Adrenal gland (tissue), 12 donors: ENCODE results near the gene LRP1B. TPM values are rescaled to one million over a fixed set of nuclear protein-coding genes. Genes with fewer than 3 reads are reported as not detected.

Source experiments
- DNase-seq, 7 donors: peaks; one replicate each; pipeline ENCODE4 v3.0.0-alpha.2; 2019 to 2020
- H3K27ac ChIP-seq, 5 donors: fragments of 200-600 bp; sonication (generic) in 4 of 5; 1 replicate in 3 of 5; 2 replicates in 2 of 5; pipeline versions ENCODE4 v1.5.1 to v1.8.0; 2016 to 2020; ENCODE audit warnings: mild to moderate bottlenecking in 1 of 5
- H3K27me3 ChIP-seq: fragments of 200-600 bp; 2 replicates; pipeline ENCODE4 v1.8.0; 2021
- H3K36me3 ChIP-seq, 2 donors: fragments of 200-600 bp; replicated peaks in 1 of 2; 1 replicate in 1 of 2; 2 replicates in 1 of 2; pipeline versions ENCODE4 v1.5.1 to v1.8.0; 2018 to 2022
- H3K4me1 ChIP-seq, 2 donors: fragments of 200-600 bp; replicated peaks in 1 of 2; 1 replicate in 1 of 2; 2 replicates in 1 of 2; pipeline versions ENCODE4 v1.5.1 to v1.8.0; 2018 to 2021
- H3K4me3 ChIP-seq, 4 donors: fragments of 200-600 bp; sonication (generic) in 3 of 4; one replicate each; pipeline ENCODE4 v1.5.1; 2016 to 2018
- H3K9me3 ChIP-seq, 3 donors: fragments of 200-600 bp; sonication (generic) in 1 of 3; replicated peaks in 1 of 3; 1 replicate in 2 of 3; 2 replicates in 1 of 3; pipeline versions ENCODE4 v1.5.1 to v1.8.0; 2016 to 2021
- POLR2A ChIP-seq, 2 donors: fragments of 450-650 bp; IDR thresholded peaks; one replicate each; pipeline ENCODE4 v1.6.1; 2017; ENCODE audit warnings: antibody characterized with exemption in 2 of 2, mild to moderate bottlenecking in 2 of 2, moderate library complexity in 1 of 2
- WGBS, 4 donors: extraction: QIAGEN DNeasy Blood & Tissue Kit in 2 of 4; methylation state at CpG; one replicate each; pipeline versions ENCODE4 v1.1.5 to v1.1.7; 2013 to 2017; 5-methylcytosine and 5-hydroxymethylcytosine counted together
- intact Hi-C, 2 donors: fragments of 100-400 bp; cut with DNase I; formaldehyde crosslinking; loops; one replicate each; pipeline versions ENCODE4 v1.14.1 to v1.15.0; 2022 to 2023
- polyA plus RNA-seq, 3 donors: library from polyadenylated mRNA; stranded (reverse); fragments of 200-250 nt in 2 of 3; fragments of 350-450 nt in 1 of 3; fragmentation: Illumina TruSeq in 1 of 3; extraction: RNeasy Lipid Tissue Mini Kit (QIAGEN cat#74804) in 1 of 3; gene quantifications; one replicate each; pipeline ENCODE4 v1.2.3, GENCODE V29; 2013 to 2014
- total RNA-seq, 9 donors: library from RNA; depleted of rRNA in 4 of 9; stranded (reverse); fragments of >200 nt in 4 of 9; fragments of 120-200 nt in 1 of 9; fragmentation: NEBNext Ultra II Directional in 1 of 9; extraction: Animal tissue kit (Norgen Biotek cat#: 25700) in 1 of 9; gene quantifications; one replicate each; pipeline versions ENCODE4 v1.1.0 to v1.2.4, GENCODE V29; 2013 to 2023
- TF ChIP-seq, protein P1 (sequence below), 6 experiments: fragments of 450-650 bp in 4 of 6; fragments of 200-600 bp in 2 of 6; sonication (generic) in 1 of 6; IDR thresholded peaks; 1 replicate in 5 of 6; 2 replicates in 1 of 6; pipeline versions ENCODE4 v1.5.1 to v1.8.0; 2016 to 2021; ENCODE audit warnings: antibody characterized with exemption in 6 of 6, mild to moderate bottlenecking in 2 of 6, moderate library complexity in 1 of 6
- donor health status: healthy with polysubstance abuse.
- donor health status: Bipolar disorder and iron deficiency.
- donor health status: DM: yes; HTN: yes; CAD: no.
- donor health status: DM: no; HTN: no; CAD: no.
- donor health status: DM: no; HTN: no; CAD: no.
- donor health status: DM: yes; HTN: yes; CAD: no.

The LRP1B gene
- total and polyA plus RNA-seq, 12 donors = 0.84 to 5.4 (median 2.1) TPM

- H3K27ac ChIP-seq = no peak overlapping the region
- no peaks in the 10 kb centered on the region for H3K27me3 ChIP-seq
- H3K9me3 ChIP-seq = no peaks in the 10 kb centered on the region
- no peaks in the 10 kb centered on the region for H3K36me3 ChIP-seq
- TF ChIP-seq, protein P1, sequence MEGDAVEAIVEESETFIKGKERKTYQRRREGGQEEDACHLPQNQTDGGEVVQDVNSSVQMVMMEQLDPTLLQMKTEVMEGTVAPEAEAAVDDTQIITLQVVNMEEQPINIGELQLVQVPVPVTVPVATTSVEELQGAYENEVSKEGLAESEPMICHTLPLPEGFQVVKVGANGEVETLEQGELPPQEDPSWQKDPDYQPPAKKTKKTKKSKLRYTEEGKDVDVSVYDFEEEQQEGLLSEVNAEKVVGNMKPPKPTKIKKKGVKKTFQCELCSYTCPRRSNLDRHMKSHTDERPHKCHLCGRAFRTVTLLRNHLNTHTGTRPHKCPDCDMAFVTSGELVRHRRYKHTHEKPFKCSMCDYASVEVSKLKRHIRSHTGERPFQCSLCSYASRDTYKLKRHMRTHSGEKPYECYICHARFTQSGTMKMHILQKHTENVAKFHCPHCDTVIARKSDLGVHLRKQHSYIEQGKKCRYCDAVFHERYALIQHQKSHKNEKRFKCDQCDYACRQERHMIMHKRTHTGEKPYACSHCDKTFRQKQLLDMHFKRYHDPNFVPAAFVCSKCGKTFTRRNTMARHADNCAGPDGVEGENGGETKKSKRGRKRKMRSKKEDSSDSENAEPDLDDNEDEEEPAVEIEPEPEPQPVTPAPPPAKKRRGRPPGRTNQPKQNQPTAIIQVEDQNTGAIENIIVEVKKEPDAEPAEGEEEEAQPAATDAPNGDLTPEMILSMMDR (IDR thresholded peaks at IDR 0.05) = no peak
- no peak for TF ChIP-seq POLR2A (IDR thresholded peaks at IDR 0.05)
- no peak for DNase-seq
- H3K4me1 ChIP-seq = no peaks in the 10 kb centered on the region
- H3K4me3 ChIP-seq = no peak overlapping the region
- WGBS, 4 donors = 29 to 54% (median 40%) methylated on average over 1 of the region's 1 CpG
- intact Hi-C loops = no loop called here
Measured at GRCh38 chr2:141522702-141523101, 608.1 kb downstream of the LRP1B start.

DNA sequence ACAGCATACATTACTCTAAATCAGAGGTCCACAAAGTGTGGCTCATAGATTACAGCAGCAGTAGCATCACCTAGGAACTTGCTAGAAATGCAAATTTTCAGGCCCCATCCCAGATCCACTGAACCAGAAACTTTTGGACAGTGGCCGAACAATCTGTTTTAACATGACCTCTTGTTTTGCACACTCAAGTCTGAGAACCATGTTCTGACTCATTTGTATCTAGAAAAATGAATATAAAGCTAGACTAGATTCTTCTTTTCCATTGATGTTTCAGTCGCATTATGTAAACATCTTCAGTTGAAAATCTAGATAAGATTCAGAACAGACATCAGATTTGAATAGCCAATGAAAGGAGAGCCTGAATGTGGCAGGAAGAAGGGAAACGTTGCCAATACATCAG is 608.8 kb downstream of the LRP1B start:
- intact Hi-C loops = no loop called here
- no peaks in the 10 kb centered on the region for H3K4me1 ChIP-seq
- no peak for DNase-seq
- WGBS, 4 donors = 86 to 90% (median 87%) methylated on average over 3 of the region's 3 CpGs
- no peak overlapping the region for H3K4me3 ChIP-seq
- H3K36me3 ChIP-seq = no peaks in the 10 kb centered on the region
- H3K27me3 ChIP-seq = no peaks in the 10 kb centered on the region
- no peaks in the 10 kb centered on the region for H3K9me3 ChIP-seq
- no peak overlapping the region for H3K27ac ChIP-seq
- TF ChIP-seq, protein P1 (IDR thresholded peaks at IDR 0.05) = no peak
- TF ChIP-seq POLR2A (IDR thresholded peaks at IDR 0.05) = no peak

DNA sequence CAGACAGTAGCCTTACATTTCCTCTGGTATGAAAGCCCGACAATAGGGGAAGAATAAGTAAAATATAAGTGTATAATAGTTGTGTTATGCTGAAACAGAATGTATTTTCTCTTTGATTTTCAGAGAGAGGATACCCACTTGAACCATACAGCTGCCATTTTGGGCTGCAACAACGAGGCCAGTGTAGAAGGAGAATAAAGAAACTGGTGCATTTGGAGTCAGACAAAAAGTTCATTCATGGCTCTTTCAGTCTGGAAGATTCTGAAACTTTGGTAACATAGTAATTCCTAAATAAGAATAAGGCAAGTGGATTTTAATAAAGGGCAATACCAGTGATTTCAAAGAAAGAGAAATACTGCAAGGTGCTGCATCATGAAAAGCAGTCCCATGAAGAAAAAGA is 610.9 kb downstream of the LRP1B start:
- DNase-seq = no peak
- Histone ChIP-seq H3K4me1 (no peaks in the 10 kb centered on the region), H3K9me3 (no peaks in the 10 kb centered on the region), H3K27ac (no peak overlapping the region), H3K27me3 (no peaks in the 10 kb centered on the region), H3K4me3 (no peak overlapping the region), H3K36me3 (no peaks in the 10 kb centered on the region)
- TF ChIP-seq, protein P1 (IDR thresholded peaks at IDR 0.05) = no peak
- no peak for TF ChIP-seq POLR2A (IDR thresholded peaks at IDR 0.05)
- intact Hi-C loops = no loop called here
- WGBS, 4 donors = 76 to 94% (median 89%) methylated on average over 2 of the region's 2 CpGs

- no peak for TF ChIP-seq POLR2A (IDR thresholded peaks at IDR 0.05)
- TF ChIP-seq, protein P1 (IDR thresholded peaks at IDR 0.05) = no peak
- no peaks in the 10 kb centered on the region for H3K27me3 ChIP-seq
- no peak overlapping the region for H3K4me3 ChIP-seq
- 76 to 88% (median 81%) methylated on average over 2 of the region's 2 CpGs for WGBS, 4 donors
- H3K27ac ChIP-seq = no peak overlapping the region
- intact Hi-C loops = no loop called here
- no peaks in the 10 kb centered on the region for H3K9me3 ChIP-seq
- no peaks in the 10 kb centered on the region for H3K36me3 ChIP-seq
- no peaks in the 10 kb centered on the region for H3K4me1 ChIP-seq
- no peak for DNase-seq
Measured at GRCh38 chr2:141517852-141518421, 612.9 kb downstream of the LRP1B start.
